ENCODE measurements around the gene MIER1. TPM values are rescaled to one million over a fixed set of nuclear protein-coding genes. Genes with fewer than 3 reads are reported as not detected.
"Not testable (repeated sequence)": the region's sequence is repeated elsewhere in the genome, so short reads cannot be mapped to it uniquely, and the experiment has no call there.

MIER1 gene
- total RNA-seq, 4 donors from 2014 or later: 39.4 to 56.5 (median 49.2) TPM

DNA sequence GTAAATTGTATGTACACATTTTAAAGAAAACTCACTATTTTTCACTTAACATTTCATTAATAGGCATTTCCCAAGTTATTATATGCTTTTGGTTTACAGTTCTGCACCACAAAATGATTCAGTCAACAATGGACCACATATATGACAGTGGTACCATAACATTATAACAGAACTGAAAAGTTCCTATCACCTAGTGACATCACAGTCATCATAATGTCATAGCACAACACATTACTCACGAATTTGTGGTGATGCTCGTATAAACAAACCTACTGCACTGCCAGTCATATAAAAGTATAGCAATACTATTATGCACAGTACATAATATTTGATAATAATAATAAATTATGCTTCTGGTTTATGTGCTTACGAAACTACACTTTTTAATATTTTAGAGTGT is 31.1 kb upstream of the MIER1 start:
- Histone ChIP-seq H3K27me3 (no peaks in the 10 kb centered on the region), H3K4me3 (no peak overlapping the region), H3K4me1 (no peaks in the 10 kb centered on the region), H3K36me3 (no peaks in the 10 kb centered on the region), H3K9me3 (no peaks in the 10 kb centered on the region), H3K27ac (replicated peaks in 1 of 4) (no peak overlapping the region)
- intact Hi-C loops (cut with DNase I): no loop called here
- whole genome bisulfite sequencing: 85% methylated on average over 3 of the region's 3 CpGs
- DNase-seq (ENCODE audit: extremely low spot score): no peak
- TF ChIP-seq, protein P1, sequence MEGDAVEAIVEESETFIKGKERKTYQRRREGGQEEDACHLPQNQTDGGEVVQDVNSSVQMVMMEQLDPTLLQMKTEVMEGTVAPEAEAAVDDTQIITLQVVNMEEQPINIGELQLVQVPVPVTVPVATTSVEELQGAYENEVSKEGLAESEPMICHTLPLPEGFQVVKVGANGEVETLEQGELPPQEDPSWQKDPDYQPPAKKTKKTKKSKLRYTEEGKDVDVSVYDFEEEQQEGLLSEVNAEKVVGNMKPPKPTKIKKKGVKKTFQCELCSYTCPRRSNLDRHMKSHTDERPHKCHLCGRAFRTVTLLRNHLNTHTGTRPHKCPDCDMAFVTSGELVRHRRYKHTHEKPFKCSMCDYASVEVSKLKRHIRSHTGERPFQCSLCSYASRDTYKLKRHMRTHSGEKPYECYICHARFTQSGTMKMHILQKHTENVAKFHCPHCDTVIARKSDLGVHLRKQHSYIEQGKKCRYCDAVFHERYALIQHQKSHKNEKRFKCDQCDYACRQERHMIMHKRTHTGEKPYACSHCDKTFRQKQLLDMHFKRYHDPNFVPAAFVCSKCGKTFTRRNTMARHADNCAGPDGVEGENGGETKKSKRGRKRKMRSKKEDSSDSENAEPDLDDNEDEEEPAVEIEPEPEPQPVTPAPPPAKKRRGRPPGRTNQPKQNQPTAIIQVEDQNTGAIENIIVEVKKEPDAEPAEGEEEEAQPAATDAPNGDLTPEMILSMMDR (IDR thresholded peaks at IDR 0.05): no peak
- TF ChIP-seq POLR2AphosphoS5 (IDR thresholded peaks at IDR 0.05) (no peak), POLR2A (IDR thresholded peaks at IDR 0.05; ENCODE audit: low read depth) (no peak), EP300 (IDR thresholded peaks at IDR 0.05) (no peak)

DNA sequence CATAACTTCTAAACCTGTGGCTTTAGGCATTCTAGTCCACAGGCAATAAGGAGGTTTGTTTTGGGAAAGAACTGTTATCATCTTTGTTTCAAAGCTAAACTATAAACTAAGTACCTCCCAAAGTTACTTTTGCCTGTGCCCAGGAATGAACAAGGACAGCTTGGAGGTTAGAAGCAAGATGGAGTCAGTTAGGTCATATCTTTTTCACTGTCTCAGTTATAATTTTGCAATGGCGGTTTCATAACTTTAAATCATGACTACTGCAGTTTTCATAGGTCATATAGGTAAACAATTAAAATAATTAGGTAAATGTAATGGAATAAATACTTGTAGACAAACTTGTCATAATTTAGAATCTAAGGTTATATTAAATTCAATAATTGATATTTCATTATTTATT is 9.6 kb upstream of the MIER1 start:
- H3K4me1 ChIP-seq; H3K9me3 ChIP-seq; DNase-seq (ENCODE audit: extremely low spot score); H3K36me3 ChIP-seq; intact Hi-C loops (cut with DNase I); H3K4me3 ChIP-seq; H3K27me3 ChIP-seq; H3K27ac ChIP-seq (replicated peaks in 1 of 4): not testable (repeated sequence)
- 100% methylated on average over 1 of the region's 1 CpG for WGBS

GRCh38 chr1:66916320-66916719 is 8.5 kb upstream of the MIER1 start:
- intact Hi-C loops (cut with DNase I): no loop called here
- DNase-seq (ENCODE audit: extremely low spot score): no peak
- no peaks in the 10 kb centered on the region for H3K27me3 ChIP-seq
- WGBS: 65% methylated on average over 2 of the region's 2 CpGs
- TF ChIP-seq POLR2AphosphoS5 (IDR thresholded peaks at IDR 0.05) (no peak), POLR2A (IDR thresholded peaks at IDR 0.05; ENCODE audit: low read depth) (no peak)
- H3K27ac ChIP-seq (replicated peaks in 1 of 4): no peak overlapping the region
- H3K4me1 ChIP-seq: no peaks in the 10 kb centered on the region
- H3K36me3 ChIP-seq: peaks cover 0 to 9% (median 3%) of the 10 kb centered on the region in 4 donors
- no peaks in the 10 kb centered on the region for H3K9me3 ChIP-seq
- H3K4me3 ChIP-seq: no peak overlapping the region

GRCh38 chr1:66917476-66917875 is 7.3 kb upstream of the MIER1 start:
- Histone ChIP-seq H3K36me3 (peaks cover 0 to 9% (median 3%) of the 10 kb centered on the region in 4 donors), H3K27ac (replicated peaks in 1 of 4) (no peak overlapping the region), H3K4me1 (no peaks in the 10 kb centered on the region), H3K9me3 (no peaks in the 10 kb centered on the region), H3K4me3 (no peak overlapping the region), H3K27me3 (no peaks in the 10 kb centered on the region)
- DNase-seq (ENCODE audit: extremely low spot score): no peak
- 96% methylated on average over 1 of the region's 1 CpG for WGBS
- intact Hi-C loops (cut with DNase I): no loop called here
- no peak for TF ChIP-seq POLR2AphosphoS5 (IDR thresholded peaks at IDR 0.05)
- no peak for TF ChIP-seq EP300 (IDR thresholded peaks at IDR 0.05)
- no peak for TF ChIP-seq POLR2A (IDR thresholded peaks at IDR 0.05; ENCODE audit: low read depth)
- TF ChIP-seq, protein P1 (IDR thresholded peaks at IDR 0.05): no peak

GRCh38 chr1:66919063-66919462 is 5.7 kb upstream of the MIER1 start:
- Histone ChIP-seq H3K9me3 (no peaks in the 10 kb centered on the region), H3K4me1 (peaks cover 10 to 13% (median 13%) of the 10 kb centered on the region in 4 donors), H3K4me3 (no peak overlapping the region), H3K27me3 (no peaks in the 10 kb centered on the region), H3K27ac (replicated peaks in 1 of 4) (no peak overlapping the region), H3K36me3 (peaks cover 0 to 9% (median 3%) of the 10 kb centered on the region in 4 donors)
- no peak for DNase-seq (ENCODE audit: extremely low spot score)
- WGBS: 94% methylated on average over 1 of the region's 1 CpG
- intact Hi-C loops (cut with DNase I): no loop called here
- TF ChIP-seq, protein P1 (IDR thresholded peaks at IDR 0.05): no peak
- TF ChIP-seq POLR2AphosphoS5 (IDR thresholded peaks at IDR 0.05): no peak
- TF ChIP-seq EP300 (IDR thresholded peaks at IDR 0.05): no peak
- no peak for TF ChIP-seq POLR2A (IDR thresholded peaks at IDR 0.05; ENCODE audit: low read depth)

DNA sequence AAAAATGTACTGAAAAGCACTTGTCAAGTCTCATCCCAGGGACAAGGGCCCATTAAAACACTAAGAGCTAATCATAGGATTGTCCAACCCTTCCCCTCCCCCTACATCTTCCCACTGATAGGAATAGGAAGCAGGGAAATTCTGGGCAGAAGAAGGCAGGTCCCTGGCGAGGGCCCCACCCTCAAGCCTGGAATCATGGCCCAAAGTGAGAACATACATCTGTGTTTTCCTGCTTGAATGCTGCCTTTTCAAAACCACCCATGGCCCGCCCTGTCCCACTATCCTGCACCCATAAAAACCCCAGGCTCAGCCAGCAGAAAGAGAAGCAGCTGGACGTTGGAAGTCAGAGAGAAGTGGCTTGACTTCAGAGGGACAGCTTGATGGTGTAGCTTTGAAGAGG is 5.0 kb upstream of the MIER1 start:
- whole genome bisulfite sequencing: 93% methylated on average over 3 of the region's 3 CpGs
- Histone ChIP-seq H3K36me3 (peaks cover 0 to 9% (median 3%) of the 10 kb centered on the region in 4 donors), H3K9me3 (no peaks in the 10 kb centered on the region), H3K4me1 (peaks cover 12 to 16% (median 15%) of the 10 kb centered on the region in 4 donors), H3K27me3 (no peaks in the 10 kb centered on the region), H3K4me3 (no peak overlapping the region), H3K27ac (replicated peaks in 1 of 4) (no peak overlapping the region)
- DNase-seq (ENCODE audit: extremely low spot score): no peak
- TF ChIP-seq POLR2A (IDR thresholded peaks at IDR 0.05; ENCODE audit: low read depth) (no peak), EP300 (IDR thresholded peaks at IDR 0.05) (no peak), POLR2AphosphoS5 (IDR thresholded peaks at IDR 0.05) (no peak)
- TF ChIP-seq, protein P1 (IDR thresholded peaks at IDR 0.05): no peak
- intact Hi-C loops (cut with DNase I): no loop called here
